ENCODE results near the gene MLLT10. TPM values are rescaled to one million over a fixed set of nuclear protein-coding genes. Genes with fewer than 3 reads are reported as not detected.

The MLLT10 gene
- 24.1 and 35.6 TPM in 2 replicates for total RNA-seq

GRCh38 chr10:21533467-21534279 is at the start of gene MLLT10:
Gene MLLT10 (plus strand): TSS chr10:21534232. CDS start chr10:21534645, 413 bp downstream.

GRCh38 chr10:21525367-21526187 is 8.5 kb upstream of the MLLT10 start, which contains the start of gene SKIDA1:
Gene SKIDA1 (minus strand): TSS chr10:21525682. CDS start chr10:21517822, 7,860 bp downstream.

Other genes starting within 250 kb of the MLLT10 start
- 0.30 and 0.42 TPM in 2 replicates for gene SKIDA1, start 8.6 kb upstream of the MLLT10 start, total RNA-seq